Neuronal stem cell (in vitro differentiated cells): Measurements from ENCODE around the gene PCF11.
A peak's percentile ranks its signal among the peaks of the same experiment; 100 is the strongest.

Experiments used
- DNase-seq: peaks from one replicate; pipeline ENCODE4 v3.0.0-alpha.2; 2013; ENCODE audit warnings: low spot score
- H2AFZ ChIP-seq: one replicate; pipeline ENCODE4 v1.6.1; 2013; ENCODE audit warnings: mild to moderate bottlenecking, low read length, inconsistent platforms
- H2AK5ac ChIP-seq: 2 replicates; pipeline ENCODE4 v1.6.1; 2013; ENCODE audit warnings: low read depth, mild to moderate bottlenecking, inconsistent platforms, low read length, moderate library complexity, mixed read lengths
- H2BK120ac ChIP-seq: 2 replicates; pipeline ENCODE4 v1.6.1; 2013; ENCODE audit warnings: low read depth, mild to moderate bottlenecking, inconsistent platforms, low read length, moderate library complexity, mixed read lengths
- H2BK12ac ChIP-seq: one replicate; pipeline ENCODE4 v1.6.1; 2013; ENCODE audit warnings: low read length, inconsistent platforms
- H2BK15ac ChIP-seq: 2 replicates; pipeline ENCODE4 v1.6.1; 2013; ENCODE audit warnings: mild to moderate bottlenecking, low read length, inconsistent platforms, mixed read lengths
- H2BK5ac ChIP-seq: one replicate; pipeline ENCODE4 v1.6.1; 2013; ENCODE audit warnings: inconsistent platforms, mild to moderate bottlenecking, low read length, moderate library complexity
- H3K14ac ChIP-seq: one replicate; pipeline ENCODE4 v1.6.1; 2013; ENCODE audit warnings: low read length, inconsistent platforms
- H3K18ac ChIP-seq: 2 replicates; pipeline ENCODE4 v1.6.1; 2013; ENCODE audit warnings: low read length, inconsistent platforms
- H3K23ac ChIP-seq: 2 replicates; pipeline ENCODE4 v1.6.1; 2013; ENCODE audit warnings: low read depth, mild to moderate bottlenecking, mixed read lengths, low read length, inconsistent platforms; ENCODE audit not compliant: poor library complexity
- H3K27ac ChIP-seq: replicated peaks from 3 replicates; pipeline ENCODE4 v1.5.1; 2013; ENCODE audit warnings: low read length, inconsistent platforms
- H3K27me3 ChIP-seq, 3 experiments: 2 replicates each; pipeline ENCODE4 v1.6.1; 2013; ENCODE audit warnings: low read length in 3 of 3, mild to moderate bottlenecking in 2 of 3, inconsistent platforms in 1 of 3, low read depth in 1 of 3, mixed read lengths in 1 of 3, moderate library complexity in 1 of 3; ENCODE audit not compliant: control insufficient read depth in 3 of 3, insufficient read depth in 3 of 3
- H3K36me3 ChIP-seq, 2 donors: replicated peaks in 1 of 2; 2 replicates each; pipeline ENCODE4 v1.6.1; 2013; ENCODE audit warnings: low read length in 2 of 2; ENCODE audit not compliant: control insufficient read depth in 2 of 2, insufficient read depth in 2 of 2
- H3K4ac ChIP-seq: 2 replicates; pipeline ENCODE4 v1.6.1; 2013; ENCODE audit warnings: inconsistent platforms, mild to moderate bottlenecking, low read length, moderate library complexity
- H3K4me1 ChIP-seq, 2 donors: 1 replicate in 1 of 2; 2 replicates in 1 of 2; pipeline ENCODE4 v1.6.1; 2013; ENCODE audit warnings: low read length in 2 of 2, low read depth in 1 of 2; ENCODE audit not compliant: control insufficient read depth in 2 of 2, insufficient read depth in 1 of 2
- H3K4me2 ChIP-seq: one replicate; pipeline ENCODE4 v1.6.1; 2013; ENCODE audit warnings: mild to moderate bottlenecking, low read length, inconsistent platforms; ENCODE audit not compliant: insufficient read depth, poor library complexity, severe bottlenecking
- H3K4me3 ChIP-seq, 2 donors: 2 replicates each; pipeline ENCODE4 v1.5.1; 2013; ENCODE audit warnings: low read length in 2 of 2, mild to moderate bottlenecking in 2 of 2, inconsistent platforms in 1 of 2, moderate library complexity in 1 of 2
- H3K79me1 ChIP-seq: one replicate; pipeline ENCODE4 v1.6.1; 2013; ENCODE audit warnings: low read depth, mild to moderate bottlenecking, inconsistent platforms, low read length, moderate library complexity
- H3K9ac ChIP-seq: one replicate; pipeline ENCODE4 v1.6.1; 2013; ENCODE audit warnings: mild to moderate bottlenecking, low read depth, low read length, inconsistent platforms; ENCODE audit not compliant: poor library complexity
- H3K9me3 ChIP-seq, 2 donors: replicated peaks in 1 of 2; 2 replicates each; pipeline versions ENCODE3 to v1.6.1; 2013; ENCODE audit warnings: low read length in 2 of 2, mild to moderate bottlenecking in 2 of 2, inconsistent platforms in 1 of 2, low read depth in 1 of 2, mixed read lengths in 1 of 2, moderate library complexity in 1 of 2; ENCODE audit not compliant: control insufficient read depth in 2 of 2, insufficient read depth in 1 of 2
- H4K8ac ChIP-seq: one replicate; pipeline ENCODE4 v1.6.1; 2013; ENCODE audit warnings: low read depth, mild to moderate bottlenecking, inconsistent platforms, low read length, moderate library complexity
- H4K91ac ChIP-seq: one replicate; pipeline ENCODE4 v1.6.1; 2013; ENCODE audit warnings: low read length, low read depth, mild to moderate bottlenecking, inconsistent platforms; ENCODE audit not compliant: poor library complexity
- WGBS, 2 donors: extraction: QIAGEN DNeasy Blood & Tissue Kit; methylation state at CpG; one replicate each; pipeline ENCODE4 v1.1.7; 2013; ENCODE audit warnings: missing lambda C conversion rate in 2 of 2, mixed read lengths in 1 of 2; ENCODE audit not compliant: insufficient read length in 2 of 2, insufficient replicate concordance in 1 of 2; ENCODE audit errors: extremely low coverage in 2 of 2; 5-methylcytosine and 5-hydroxymethylcytosine counted together

PCF11 gene

DNA sequence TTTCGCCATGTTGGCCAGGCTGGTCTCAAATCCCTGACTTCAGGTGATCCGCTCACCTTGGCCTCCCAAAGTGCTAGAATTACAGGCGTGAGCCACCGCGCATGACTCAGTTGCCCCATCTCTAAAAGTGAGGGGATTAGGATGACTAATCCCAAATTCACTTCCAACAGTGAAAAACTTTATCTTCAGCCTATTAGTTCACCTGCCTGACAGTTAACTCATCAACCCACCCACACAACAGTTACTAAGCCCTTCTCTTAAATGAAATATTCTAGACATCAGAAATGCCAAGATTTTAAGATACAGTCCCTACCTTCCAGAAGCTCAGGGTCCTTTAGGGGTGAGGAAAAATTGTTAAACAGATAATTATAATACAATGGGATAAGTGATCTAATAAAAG lies 34.6 kb downstream of the PCF11 start:
- no peak for DNase-seq
- Histone ChIP-seq H2BK120ac (no peak overlapping the region), H3K4ac (no peak overlapping the region), H3K18ac (no peak overlapping the region), H4K91ac (no peak overlapping the region), H3K36me3 (peaks cover 5 to 55% of the 10 kb centered on the region in 2 donors), H3K9ac (no peak overlapping the region), H3K27ac (no peak overlapping the region), H2AFZ (no peak overlapping the region), H3K23ac (no peak overlapping the region), H2BK15ac (no peak overlapping the region), H3K27me3 (no peaks in the 10 kb centered on the region), H3K4me2 (no peak overlapping the region), H3K4me1 (peaks cover 3 to 11% of the 10 kb centered on the region in 2 donors), H2AK5ac (no peak overlapping the region), H2BK12ac (no peak overlapping the region), H3K4me3 (no peak overlapping the region), H3K79me1 (no peaks in the 10 kb centered on the region), H4K8ac (no peak overlapping the region), H2BK5ac (no peak overlapping the region), H3K14ac (no peak overlapping the region), H3K9me3 (no peaks in the 10 kb centered on the region)
- WGBS, 2 donors, result no CpG with 5 or more reads among the region's 5 CpGs

- H3K23ac ChIP-seq, result no peak overlapping the region
- no CpG with 5 or more reads among the region's 11 CpGs for WGBS, 2 donors
These were observed 35.1 kb downstream of the PCF11 start for GRCh38 chr11:83191986-83192385.

GRCh38 chr11:83192606-83193245 lies 35.8 kb downstream of the PCF11 start:
- peak overlapping the region; percentile 21 for H4K8ac ChIP-seq
- H3K4me3 ChIP-seq, result peak overlapping the region; percentile 68 to 97
- no peak overlapping the region for H2AK5ac ChIP-seq
- no peak overlapping the region for H4K91ac ChIP-seq
- no peak overlapping the region for H2BK120ac ChIP-seq
- no peak overlapping the region for H3K14ac ChIP-seq
- H2BK15ac ChIP-seq, result no peak overlapping the region
- no peak for DNase-seq
- peaks cover 3 to 11% of the 10 kb centered on the region in 2 donors for H3K4me1 ChIP-seq
- peaks cover 5 to 43% of the 10 kb centered on the region in 2 donors for H3K36me3 ChIP-seq
- H3K79me1 ChIP-seq, result no peaks in the 10 kb centered on the region
- H3K18ac ChIP-seq, result no peak overlapping the region
- no peak overlapping the region for H2BK12ac ChIP-seq
- no peak overlapping the region for H3K27ac ChIP-seq
- no peak overlapping the region for H3K4ac ChIP-seq
- WGBS, 2 donors, result no CpG with 5 or more reads among the region's 8 CpGs
- no peaks in the 10 kb centered on the region for H3K9me3 ChIP-seq
- no peak overlapping the region for H2BK5ac ChIP-seq
- H3K9ac ChIP-seq, result no peak overlapping the region
- H3K4me2 ChIP-seq, result peak overlapping the region; percentile 77
- no peaks in the 10 kb centered on the region for H3K27me3 ChIP-seq
- peak overlapping the region; percentile 94 for H2AFZ ChIP-seq
- H3K23ac ChIP-seq, result no peak overlapping the region

More at GRCh38 chr11:83191986-83192385, 35.1 kb downstream of the PCF11 start:
- H4K91ac ChIP-seq, result no peak overlapping the region
- H3K4ac ChIP-seq, result no peak overlapping the region
- no peak overlapping the region for H2AK5ac ChIP-seq
- no peak overlapping the region for H2BK12ac ChIP-seq
- no peak overlapping the region for H3K14ac ChIP-seq
- peaks cover 3 to 11% of the 10 kb centered on the region in 2 donors for H3K4me1 ChIP-seq
- no peak overlapping the region for H2BK15ac ChIP-seq
- no peak overlapping the region for H2AFZ ChIP-seq
- DNase-seq, result no peak
- no peak overlapping the region for H3K18ac ChIP-seq
- H2BK5ac ChIP-seq, result no peak overlapping the region
- no peak overlapping the region for H3K4me2 ChIP-seq
- peak overlapping the region in 1 of 2 donors; percentile 68 for H3K4me3 ChIP-seq
- no peak overlapping the region for H2BK120ac ChIP-seq
- no peaks in the 10 kb centered on the region for H3K79me1 ChIP-seq
- H3K9ac ChIP-seq, result no peak overlapping the region
- no peak overlapping the region for H4K8ac ChIP-seq
- no peaks in the 10 kb centered on the region for H3K9me3 ChIP-seq
- no peak overlapping the region for H3K27ac ChIP-seq
- no peaks in the 10 kb centered on the region for H3K27me3 ChIP-seq
- H3K36me3 ChIP-seq, result peaks cover 5 to 50% of the 10 kb centered on the region in 2 donors

DNA sequence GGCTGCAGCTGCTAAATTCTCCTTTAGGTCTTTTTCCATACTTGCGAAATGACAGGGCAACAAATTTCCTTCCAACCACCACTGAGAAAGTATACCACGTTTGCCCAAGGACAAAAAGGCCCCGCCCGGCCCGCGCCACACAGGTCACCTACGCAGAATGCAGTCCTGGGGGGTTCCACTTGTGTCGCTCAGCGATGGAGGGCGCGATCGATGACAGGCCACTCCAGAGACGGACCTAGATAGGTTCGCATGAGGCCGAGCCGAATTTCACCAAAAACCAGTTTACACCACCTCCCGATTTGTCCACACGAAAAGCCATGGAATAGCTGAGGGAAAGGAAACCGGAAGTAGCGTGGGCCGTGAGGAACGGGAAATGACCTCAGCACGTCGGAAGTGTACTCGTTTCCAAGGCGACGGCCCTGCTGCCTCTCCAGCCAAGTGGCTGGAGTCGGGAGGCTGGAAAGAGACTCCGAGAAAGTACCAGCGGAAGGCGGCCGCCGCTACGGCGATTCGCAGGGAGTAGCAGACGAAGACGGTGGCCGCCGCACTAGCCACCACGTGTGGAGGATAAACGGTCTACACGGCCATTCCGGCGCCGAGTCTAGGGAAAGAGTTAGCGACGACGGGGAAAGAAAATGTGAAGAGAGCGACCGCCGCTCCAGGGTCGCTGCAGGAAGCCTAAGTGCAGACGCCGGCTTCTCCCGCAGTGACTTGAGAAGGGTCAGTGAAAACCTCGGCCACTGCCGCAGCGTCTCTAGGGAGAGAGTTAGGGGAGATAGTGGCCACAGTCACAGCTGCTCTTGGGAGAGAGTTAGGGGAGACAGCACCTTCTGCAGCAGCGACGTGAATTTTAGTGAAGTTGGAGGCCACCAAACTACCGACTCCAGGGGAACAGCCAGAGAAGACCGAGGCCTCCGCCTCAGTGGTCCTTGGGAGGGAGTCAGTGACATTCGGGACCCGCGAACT lies 36.7 kb downstream of the PCF11 start, which contains the start of gene ANKRD42:
Gene ANKRD42 (plus strand): TSS at position 398 of the 966 bp plus-strand sequence. CDS start 959 bp downstream, outside the sequence.
- Histone ChIP-seq H3K23ac (peak within 1 kb of the TSS; percentile 60), H2AK5ac (no peak within 1 kb of the TSS), H4K8ac (peak within 1 kb of the TSS; percentile 21), H4K91ac (no peak within 1 kb of the TSS), H3K4ac (no peak within 1 kb of the TSS), H3K79me1 (no peaks in the 10 kb centered on the region), H3K9me3 (no peaks in the 10 kb centered on the region), H2BK12ac (no peak within 1 kb of the TSS), H2AFZ (peak within 1 kb of the TSS; percentile 94), H3K4me3 (peak within 1 kb of the TSS; percentile 68 to 97), H3K9ac (peak within 1 kb of the TSS; percentile 93), H3K36me3 (peaks cover 5 to 39% of the 10 kb centered on the region in 2 donors), H2BK120ac (no peak within 1 kb of the TSS), H3K4me2 (peak within 1 kb of the TSS; percentile 97), H3K18ac (peak within 1 kb of the TSS; percentile 89), H3K27ac (no peak within 1 kb of the TSS), H3K27me3 (no peaks in the 10 kb centered on the region), H2BK15ac (no peak within 1 kb of the TSS), H2BK5ac (no peak within 1 kb of the TSS), H3K4me1 (peaks cover 3 to 11% of the 10 kb centered on the region in 2 donors), H3K14ac (peak within 1 kb of the TSS; percentile 42)
- no CpG with 5 or more reads among the region's 67 CpGs for WGBS, 2 donors
- DNase-seq, result peak; percentile 88
